ENCODE results near the gene PTGFR. TPM values are rescaled to one million over a fixed set of nuclear protein-coding genes. Genes with fewer than 3 reads are reported as not detected.

Gene PTGFR
- total and polyA plus RNA-seq, 5 donors from 2014 or later = not detected

DNA sequence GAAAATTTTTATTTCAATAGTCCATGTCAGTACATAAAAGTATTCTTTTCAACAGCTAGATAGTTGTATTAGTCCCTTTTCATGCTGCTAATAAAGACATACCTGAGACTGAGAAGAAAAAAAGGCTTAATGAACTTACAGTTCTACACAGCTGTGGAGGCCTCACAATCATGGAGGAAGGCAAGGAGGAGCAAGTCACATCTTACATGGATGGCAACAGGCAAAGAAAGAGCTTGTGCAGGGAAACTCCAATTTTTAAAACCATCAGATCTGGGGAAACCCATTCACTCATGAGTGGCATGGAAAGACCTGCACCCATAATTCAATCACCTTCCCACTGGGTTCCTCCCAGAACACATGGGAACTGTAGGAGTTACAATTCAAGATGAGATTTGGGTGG, 50.7 kb downstream of the PTGFR start:
- no peak overlapping the region for H3K4me3 Mint-ChIP-seq
- Histone ChIP-seq H3K27me3 (ENCODE audit: control insufficient read depth, insufficient read depth, low read length) (no peaks in the 10 kb centered on the region), H3K4me3 (ENCODE audit: low read depth, low read length) (no peak overlapping the region), H3K36me3 (ENCODE audit: control insufficient read depth, insufficient read depth, low read length) (no peaks in the 10 kb centered on the region), H3K4me1 (ENCODE audit: control insufficient read depth, insufficient read depth, low read length, poor library complexity, severe bottlenecking) (no peaks in the 10 kb centered on the region), H3K27ac (ENCODE audit: insufficient read depth, low read length, poor library complexity, severe bottlenecking) (no peak overlapping the region), H3K9me3 (ENCODE audit: control insufficient read depth in 2 of 2, low read length in 2 of 2) (no peaks in the 10 kb centered on the region)
- no peaks in the 10 kb centered on the region for H3K36me3 Mint-ChIP-seq
- no peak overlapping the region for H3K27ac Mint-ChIP-seq
- ATAC-seq (ENCODE audit: low read depth in 2 of 2) (no peak), DNase-seq (no peak)
- H3K27me3 Mint-ChIP-seq = peaks cover 7% of the 10 kb centered on the region
- no peaks in the 10 kb centered on the region for H3K4me1 Mint-ChIP-seq
- peaks cover 0 to 8% (median 0%) of the 10 kb centered on the region in 7 donors for H3K9me3 Mint-ChIP-seq

- Mint-ChIP-seq H3K27ac (peak overlapping the region in 1 of 3 donors; percentile 48), H3K9me3 (peaks cover 0 to 9% (median 0%) of the 10 kb centered on the region in 7 donors), H3K4me1 (no peaks in the 10 kb centered on the region), H3K27me3 (peaks cover 4% of the 10 kb centered on the region), H3K4me3 (no peak overlapping the region), H3K36me3 (no peaks in the 10 kb centered on the region)
- DNase-seq (no peak), ATAC-seq (ENCODE audit: low read depth in 2 of 2) (no peak)
- no peaks in the 10 kb centered on the region for H3K27me3 ChIP-seq (ENCODE audit: control insufficient read depth, insufficient read depth, low read length)
- no peaks in the 10 kb centered on the region for H3K4me1 ChIP-seq (ENCODE audit: control insufficient read depth, insufficient read depth, low read length, poor library complexity, severe bottlenecking)
- H3K9me3 ChIP-seq (ENCODE audit: control insufficient read depth in 2 of 2, low read length in 2 of 2) = no peaks in the 10 kb centered on the region
- H3K36me3 ChIP-seq (ENCODE audit: control insufficient read depth, insufficient read depth, low read length) = no peaks in the 10 kb centered on the region
- H3K27ac ChIP-seq (ENCODE audit: insufficient read depth, low read length, poor library complexity, severe bottlenecking) = no peak overlapping the region
- no peak overlapping the region for H3K4me3 ChIP-seq (ENCODE audit: low read depth, low read length)
Measured at GRCh38 chr1:78543941-78544643, 53.3 kb downstream of the PTGFR start.

GRCh38 chr1:78547081-78547480, 56.3 kb downstream of the PTGFR start:
- H3K4me3 Mint-ChIP-seq = no peak overlapping the region
- peaks cover 0 to 17% (median 6%) of the 10 kb centered on the region in 7 donors for H3K9me3 Mint-ChIP-seq
- H3K27ac Mint-ChIP-seq = no peak overlapping the region

DNA sequence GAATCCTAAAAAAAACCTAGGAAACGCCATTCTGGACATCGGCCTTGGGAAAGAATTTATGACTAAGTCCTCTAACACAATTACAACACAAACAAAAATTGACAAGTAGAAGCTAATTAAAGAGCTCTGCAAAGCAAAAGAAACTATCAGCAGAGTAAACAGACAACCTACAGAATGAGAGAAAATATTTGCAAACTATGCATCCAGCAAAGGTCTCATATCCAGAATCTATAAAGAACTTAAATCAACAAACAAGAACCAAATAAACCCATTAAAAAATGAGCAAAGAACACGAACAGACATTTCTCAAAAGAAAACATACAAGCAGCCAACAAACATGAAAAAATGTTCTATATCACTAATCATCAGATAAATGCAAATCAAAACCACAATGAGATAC, 58.6 kb downstream of the PTGFR start:
- ATAC-seq (ENCODE audit: low read depth in 2 of 2) = no peak
- H3K36me3 Mint-ChIP-seq = no peaks in the 10 kb centered on the region
- no peaks in the 10 kb centered on the region for H3K27me3 ChIP-seq (ENCODE audit: control insufficient read depth, insufficient read depth, low read length)
- no peaks in the 10 kb centered on the region for H3K36me3 ChIP-seq (ENCODE audit: control insufficient read depth, insufficient read depth, low read length)
- no peak overlapping the region for H3K27ac ChIP-seq (ENCODE audit: insufficient read depth, low read length, poor library complexity, severe bottlenecking)
- H3K9me3 Mint-ChIP-seq = peaks cover 0 to 22% (median 7%) of the 10 kb centered on the region in 7 donors
- no peak for DNase-seq
- H3K4me1 Mint-ChIP-seq = no peaks in the 10 kb centered on the region
- H3K4me3 ChIP-seq (ENCODE audit: low read depth, low read length) = no peak overlapping the region
- H3K27ac Mint-ChIP-seq = no peak overlapping the region
- H3K9me3 ChIP-seq (ENCODE audit: control insufficient read depth in 2 of 2, low read length in 2 of 2) = peaks cover 0 to 5% of the 10 kb centered on the region in 2 experiments
- no peaks in the 10 kb centered on the region for H3K4me1 ChIP-seq (ENCODE audit: control insufficient read depth, insufficient read depth, low read length, poor library complexity, severe bottlenecking)
- peaks cover 4% of the 10 kb centered on the region for H3K27me3 Mint-ChIP-seq
- no peak overlapping the region for H3K4me3 Mint-ChIP-seq

More at GRCh38 chr1:78547081-78547480, 56.3 kb downstream of the PTGFR start:
- Mint-ChIP-seq H3K36me3 (no peaks in the 10 kb centered on the region), H3K27me3 (peaks cover 7% of the 10 kb centered on the region), H3K4me1 (no peaks in the 10 kb centered on the region)
- H3K4me1 ChIP-seq (ENCODE audit: control insufficient read depth, insufficient read depth, low read length, poor library complexity, severe bottlenecking) = no peaks in the 10 kb centered on the region
- DNase-seq = no peak
- no peak overlapping the region for H3K4me3 ChIP-seq (ENCODE audit: low read depth, low read length)
- no peaks in the 10 kb centered on the region for H3K27me3 ChIP-seq (ENCODE audit: control insufficient read depth, insufficient read depth, low read length)
- no peak overlapping the region for H3K27ac ChIP-seq (ENCODE audit: insufficient read depth, low read length, poor library complexity, severe bottlenecking)
- H3K9me3 ChIP-seq (ENCODE audit: control insufficient read depth in 2 of 2, low read length in 2 of 2) = no peaks in the 10 kb centered on the region
- H3K36me3 ChIP-seq (ENCODE audit: control insufficient read depth, insufficient read depth, low read length) = no peaks in the 10 kb centered on the region
- no peak for ATAC-seq (ENCODE audit: low read depth in 2 of 2)

DNA sequence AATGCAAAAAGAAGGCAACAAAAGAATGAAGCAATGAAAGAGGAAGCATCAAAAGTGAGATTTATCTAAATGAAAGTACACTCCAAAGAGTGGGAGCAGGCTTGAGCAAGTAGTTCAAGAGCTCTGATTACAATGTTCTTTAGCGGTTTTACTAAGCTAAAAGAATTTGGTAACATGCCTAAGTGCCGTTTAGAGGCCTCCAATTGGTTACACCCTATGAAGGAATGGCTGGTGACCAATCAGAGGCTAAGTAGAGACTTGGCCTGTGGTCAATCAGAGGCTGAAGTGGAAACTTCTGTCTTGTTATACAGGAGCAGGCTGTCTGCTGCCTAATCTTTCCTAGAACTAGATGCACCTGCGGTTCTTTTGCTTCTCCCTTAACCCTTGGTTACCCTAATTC, 59.1 kb downstream of the PTGFR start:
- no peak for ATAC-seq (ENCODE audit: low read depth in 2 of 2)
- no peaks in the 10 kb centered on the region for H3K4me1 Mint-ChIP-seq
- Histone ChIP-seq H3K4me1 (ENCODE audit: control insufficient read depth, insufficient read depth, low read length, poor library complexity, severe bottlenecking) (no peaks in the 10 kb centered on the region), H3K36me3 (ENCODE audit: control insufficient read depth, insufficient read depth, low read length) (no peaks in the 10 kb centered on the region), H3K27ac (ENCODE audit: insufficient read depth, low read length, poor library complexity, severe bottlenecking) (no peak overlapping the region), H3K9me3 (ENCODE audit: control insufficient read depth in 2 of 2, low read length in 2 of 2) (peaks cover 0 to 5% of the 10 kb centered on the region in 2 experiments), H3K4me3 (ENCODE audit: low read depth, low read length) (no peak overlapping the region), H3K27me3 (ENCODE audit: control insufficient read depth, insufficient read depth, low read length) (no peaks in the 10 kb centered on the region)
- H3K36me3 Mint-ChIP-seq = no peaks in the 10 kb centered on the region
- peaks cover 0 to 28% (median 7%) of the 10 kb centered on the region in 7 donors for H3K9me3 Mint-ChIP-seq
- H3K27me3 Mint-ChIP-seq = peaks cover 4% of the 10 kb centered on the region
- H3K27ac Mint-ChIP-seq = no peak overlapping the region
- no peak for DNase-seq
- no peak overlapping the region for H3K4me3 Mint-ChIP-seq

DNA sequence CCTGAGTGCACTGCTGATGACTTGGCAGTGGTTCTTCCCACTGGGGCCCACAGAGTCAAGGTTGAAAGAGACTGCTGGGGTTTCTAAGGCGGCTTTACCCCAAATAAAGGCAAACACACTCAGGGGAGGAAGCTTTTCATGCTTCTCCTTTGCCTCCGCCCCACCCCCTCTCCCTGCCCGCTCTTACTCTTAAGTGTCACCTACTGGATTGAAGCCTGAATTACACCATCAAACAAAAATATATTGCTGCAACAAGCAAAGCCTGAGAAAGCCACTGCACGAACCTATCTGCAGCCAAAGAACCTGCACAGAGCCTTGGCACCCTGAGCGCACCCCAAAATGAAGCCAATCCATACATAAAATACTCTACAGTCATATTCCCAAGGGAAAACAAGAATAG, 63.1 kb downstream of the PTGFR start:
- peaks cover 0 to 5% of the 10 kb centered on the region in 2 experiments for H3K9me3 ChIP-seq (ENCODE audit: control insufficient read depth in 2 of 2, low read length in 2 of 2)
- H3K4me1 ChIP-seq (ENCODE audit: control insufficient read depth, insufficient read depth, low read length, poor library complexity, severe bottlenecking) = no peaks in the 10 kb centered on the region
- Mint-ChIP-seq H3K27ac (no peak overlapping the region), H3K4me3 (no peak overlapping the region), H3K4me1 (no peaks in the 10 kb centered on the region), H3K27me3 (peaks cover 4% of the 10 kb centered on the region), H3K9me3 (peaks cover 0 to 48% (median 11%) of the 10 kb centered on the region in 7 donors), H3K36me3 (no peaks in the 10 kb centered on the region)
- H3K36me3 ChIP-seq (ENCODE audit: control insufficient read depth, insufficient read depth, low read length) = no peaks in the 10 kb centered on the region
- no peaks in the 10 kb centered on the region for H3K27me3 ChIP-seq (ENCODE audit: control insufficient read depth, insufficient read depth, low read length)
- no peak overlapping the region for H3K4me3 ChIP-seq (ENCODE audit: low read depth, low read length)
- no peak overlapping the region for H3K27ac ChIP-seq (ENCODE audit: insufficient read depth, low read length, poor library complexity, severe bottlenecking)
- ATAC-seq (ENCODE audit: low read depth in 2 of 2) = no peak
- peak in 1 of 3 donors; percentile 4 for DNase-seq

GRCh38 chr1:78554840-78555239, 64.1 kb downstream of the PTGFR start:
- Histone ChIP-seq H3K27me3 (ENCODE audit: control insufficient read depth, insufficient read depth, low read length) (no peaks in the 10 kb centered on the region), H3K36me3 (ENCODE audit: control insufficient read depth, insufficient read depth, low read length) (no peaks in the 10 kb centered on the region), H3K4me1 (ENCODE audit: control insufficient read depth, insufficient read depth, low read length, poor library complexity, severe bottlenecking) (no peaks in the 10 kb centered on the region), H3K27ac (ENCODE audit: insufficient read depth, low read length, poor library complexity, severe bottlenecking) (no peak overlapping the region), H3K9me3 (ENCODE audit: control insufficient read depth in 2 of 2, low read length in 2 of 2) (peaks cover 0 to 5% of the 10 kb centered on the region in 2 experiments), H3K4me3 (ENCODE audit: low read depth, low read length) (no peak overlapping the region)
- Mint-ChIP-seq H3K36me3 (no peaks in the 10 kb centered on the region), H3K27ac (no peak overlapping the region), H3K4me1 (no peaks in the 10 kb centered on the region), H3K27me3 (peaks cover 4% of the 10 kb centered on the region), H3K9me3 (peaks cover 0 to 41% (median 9%) of the 10 kb centered on the region in 7 donors), H3K4me3 (no peak overlapping the region)
- DNase-seq (no peak), ATAC-seq (ENCODE audit: low read depth in 2 of 2) (no peak)

- Histone ChIP-seq H3K4me1 (ENCODE audit: control insufficient read depth, insufficient read depth, low read length, poor library complexity, severe bottlenecking) (no peaks in the 10 kb centered on the region), H3K4me3 (ENCODE audit: low read depth, low read length) (no peak overlapping the region), H3K36me3 (ENCODE audit: control insufficient read depth, insufficient read depth, low read length) (no peaks in the 10 kb centered on the region), H3K27ac (ENCODE audit: insufficient read depth, low read length, poor library complexity, severe bottlenecking) (no peak overlapping the region), H3K27me3 (ENCODE audit: control insufficient read depth, insufficient read depth, low read length) (no peaks in the 10 kb centered on the region), H3K9me3 (ENCODE audit: control insufficient read depth in 2 of 2, low read length in 2 of 2) (no peaks in the 10 kb centered on the region)
- H3K27ac Mint-ChIP-seq = no peak overlapping the region
- no peak for ATAC-seq (ENCODE audit: low read depth in 2 of 2)
- no peak for DNase-seq
- no peaks in the 10 kb centered on the region for H3K36me3 Mint-ChIP-seq
- H3K9me3 Mint-ChIP-seq = peaks cover 0 to 22% (median 5%) of the 10 kb centered on the region in 7 donors
- H3K27me3 Mint-ChIP-seq = no peaks in the 10 kb centered on the region
- no peaks in the 10 kb centered on the region for H3K4me1 Mint-ChIP-seq
- no peak overlapping the region for H3K4me3 Mint-ChIP-seq
Measured at GRCh38 chr1:78559680-78560079, 68.9 kb downstream of the PTGFR start.
